MM.1S (cell line): ENCODE results near the gene NOS1.

Source experiments
- DNase-seq: peaks from one replicate; pipeline ENCODE4 v3.0.0-alpha.2; 2015
- H2AFZ ChIP-seq: fragments of 300-600 bp; sonication (generic); 2 replicates; pipeline ENCODE4 v1.6.0; 2016; ENCODE audit warnings: antibody characterized with exemption, low read length
- H3F3A ChIP-seq: fragments of 300-600 bp; sonication (generic); 2 replicates; pipeline ENCODE4 v1.6.1; 2016; ENCODE audit warnings: mild to moderate bottlenecking, antibody characterized with exemption, low read length, moderate library complexity, mixed read lengths; ENCODE audit not compliant: insufficient read depth
- H3K27ac ChIP-seq: fragments of 300-600 bp; sonication (generic); 2 replicates; pipeline ENCODE4 v1.5.1; 2016; ENCODE audit warnings: mild to moderate bottlenecking, low read length
- H3K27me3 ChIP-seq: fragments of 300-600 bp; sonication (generic); replicated peaks from 2 replicates; pipeline ENCODE4 v1.6.0; 2016; ENCODE audit warnings: low read length; ENCODE audit not compliant: insufficient read depth
- H3K36me3 ChIP-seq: fragments of 300-600 bp; sonication (generic); replicated peaks from 2 replicates; pipeline ENCODE4 v1.6.1; 2016; ENCODE audit warnings: mild to moderate bottlenecking, low read length, mixed read lengths; ENCODE audit not compliant: insufficient read depth
- H3K4me1 ChIP-seq: fragments of 300-600 bp; sonication (generic); 2 replicates; pipeline ENCODE4 v1.6.1; 2016; ENCODE audit warnings: low read length, mixed read lengths
- H3K4me2 ChIP-seq: fragments of 300-600 bp; sonication (generic); 2 replicates; pipeline ENCODE4 v1.6.0; 2016; ENCODE audit warnings: low read depth, low read length
- H3K4me3 ChIP-seq: fragments of 300-600 bp; sonication (generic); 2 replicates; pipeline ENCODE4 v1.5.1; 2016; ENCODE audit warnings: low read length, mixed read lengths
- H3K79me2 ChIP-seq: fragments of 300-600 bp; sonication (generic); 2 replicates; pipeline ENCODE4 v1.6.1; 2016; ENCODE audit warnings: mixed run types, low read length, mixed read lengths
- H3K9ac ChIP-seq: fragments of 300-600 bp; sonication (generic); 2 replicates; pipeline ENCODE4 v1.6.1; 2016; ENCODE audit warnings: low read length, mixed read lengths
- H3K9me2 ChIP-seq: fragments of 300-600 bp; sonication (generic); replicated peaks from 2 replicates; pipeline ENCODE4 v1.6.1; 2016; ENCODE audit warnings: mild to moderate bottlenecking, low read length, mixed read lengths; ENCODE audit not compliant: insufficient read depth
- H3K9me3 ChIP-seq: fragments of 300-600 bp; sonication (generic); replicated peaks from 2 replicates; pipeline ENCODE4 v1.6.1; 2016; ENCODE audit warnings: mild to moderate bottlenecking, low read length, mixed read lengths; ENCODE audit not compliant: insufficient read depth
- H4K20me1 ChIP-seq: fragments of 300-600 bp; sonication (generic); 2 replicates; pipeline ENCODE4 v1.6.1; 2016; ENCODE audit warnings: mild to moderate bottlenecking, low read length, moderate library complexity, mixed read lengths; ENCODE audit not compliant: insufficient read depth
- EZH2 ChIP-seq: fragments of 300-600 bp; sonication (generic); optimal IDR thresholded peaks from 2 replicates; pipeline ENCODE3; 2017; ENCODE audit warnings: low read depth, mild to moderate bottlenecking, antibody characterized with exemption, low read length, mixed read lengths
- EZH2phosphoT487 ChIP-seq: fragments of 300-600 bp; sonication (generic); IDR thresholded peaks from 2 replicates; pipeline ENCODE4 v1.6.1; 2018; ENCODE audit warnings: antibody characterized with exemption, low read length
- TF ChIP-seq, protein P1 (sequence below): fragments of 300-600 bp; sonication (generic); IDR thresholded peaks from 2 replicates; pipeline ENCODE4 v1.5.1; 2016; ENCODE audit warnings: antibody characterized with exemption, low read length, mixed read lengths

Gene NOS1

DNA sequence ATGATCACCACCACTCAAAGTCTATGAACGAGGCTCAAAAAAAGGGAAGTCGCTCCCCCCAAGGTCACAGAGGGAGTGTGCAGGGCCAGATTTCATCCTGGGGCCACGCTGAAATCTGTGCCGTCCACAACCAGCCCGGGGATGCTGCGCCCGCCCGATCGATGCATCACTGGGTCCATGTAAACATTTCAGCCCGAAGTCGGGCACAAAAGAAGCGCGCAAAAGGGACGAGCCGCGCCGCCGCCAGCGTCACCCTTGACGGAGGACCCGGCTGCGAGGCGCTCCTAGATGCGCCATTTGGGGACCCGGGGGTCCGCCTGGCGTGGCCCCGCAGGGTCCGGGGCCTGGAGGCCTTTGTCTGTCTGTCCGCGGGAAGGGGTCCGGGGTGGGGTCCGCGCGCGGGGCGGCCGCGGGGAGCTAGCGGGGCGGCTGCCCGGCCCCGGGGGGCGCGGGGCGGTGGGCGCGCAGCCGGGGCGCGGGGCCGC lies 171.7 kb downstream of the NOS1 start:
- Histone ChIP-seq H3K9me2 (no peaks in the 10 kb centered on the region), H3K9ac (peak overlapping the region; percentile 65), H3K36me3 (no peaks in the 10 kb centered on the region; the same call in 1 of the 2 replicates), H3K27ac (no peak overlapping the region), H3F3A (no peaks in the 10 kb centered on the region), H3K9me3 (no peaks in the 10 kb centered on the region), H3K4me1 (peaks cover 7% of the 10 kb centered on the region; the same call in 1 of the 2 replicates), H3K79me2 (peaks cover 25% of the 10 kb centered on the region), H3K4me3 (peak overlapping the region; percentile 74), H4K20me1 (no peaks in the 10 kb centered on the region), H3K27me3 (no peaks in the 10 kb centered on the region), H3K4me2 (peak overlapping the region; percentile 76; the same call in 1 of the 2 replicates), H2AFZ (no peak overlapping the region)
- DNase-seq, result no peak
- TF ChIP-seq, protein P1, sequence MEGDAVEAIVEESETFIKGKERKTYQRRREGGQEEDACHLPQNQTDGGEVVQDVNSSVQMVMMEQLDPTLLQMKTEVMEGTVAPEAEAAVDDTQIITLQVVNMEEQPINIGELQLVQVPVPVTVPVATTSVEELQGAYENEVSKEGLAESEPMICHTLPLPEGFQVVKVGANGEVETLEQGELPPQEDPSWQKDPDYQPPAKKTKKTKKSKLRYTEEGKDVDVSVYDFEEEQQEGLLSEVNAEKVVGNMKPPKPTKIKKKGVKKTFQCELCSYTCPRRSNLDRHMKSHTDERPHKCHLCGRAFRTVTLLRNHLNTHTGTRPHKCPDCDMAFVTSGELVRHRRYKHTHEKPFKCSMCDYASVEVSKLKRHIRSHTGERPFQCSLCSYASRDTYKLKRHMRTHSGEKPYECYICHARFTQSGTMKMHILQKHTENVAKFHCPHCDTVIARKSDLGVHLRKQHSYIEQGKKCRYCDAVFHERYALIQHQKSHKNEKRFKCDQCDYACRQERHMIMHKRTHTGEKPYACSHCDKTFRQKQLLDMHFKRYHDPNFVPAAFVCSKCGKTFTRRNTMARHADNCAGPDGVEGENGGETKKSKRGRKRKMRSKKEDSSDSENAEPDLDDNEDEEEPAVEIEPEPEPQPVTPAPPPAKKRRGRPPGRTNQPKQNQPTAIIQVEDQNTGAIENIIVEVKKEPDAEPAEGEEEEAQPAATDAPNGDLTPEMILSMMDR, result no peak
- no peak for TF ChIP-seq EZH2
- TF ChIP-seq EZH2phosphoT487, result no peak

DNA sequence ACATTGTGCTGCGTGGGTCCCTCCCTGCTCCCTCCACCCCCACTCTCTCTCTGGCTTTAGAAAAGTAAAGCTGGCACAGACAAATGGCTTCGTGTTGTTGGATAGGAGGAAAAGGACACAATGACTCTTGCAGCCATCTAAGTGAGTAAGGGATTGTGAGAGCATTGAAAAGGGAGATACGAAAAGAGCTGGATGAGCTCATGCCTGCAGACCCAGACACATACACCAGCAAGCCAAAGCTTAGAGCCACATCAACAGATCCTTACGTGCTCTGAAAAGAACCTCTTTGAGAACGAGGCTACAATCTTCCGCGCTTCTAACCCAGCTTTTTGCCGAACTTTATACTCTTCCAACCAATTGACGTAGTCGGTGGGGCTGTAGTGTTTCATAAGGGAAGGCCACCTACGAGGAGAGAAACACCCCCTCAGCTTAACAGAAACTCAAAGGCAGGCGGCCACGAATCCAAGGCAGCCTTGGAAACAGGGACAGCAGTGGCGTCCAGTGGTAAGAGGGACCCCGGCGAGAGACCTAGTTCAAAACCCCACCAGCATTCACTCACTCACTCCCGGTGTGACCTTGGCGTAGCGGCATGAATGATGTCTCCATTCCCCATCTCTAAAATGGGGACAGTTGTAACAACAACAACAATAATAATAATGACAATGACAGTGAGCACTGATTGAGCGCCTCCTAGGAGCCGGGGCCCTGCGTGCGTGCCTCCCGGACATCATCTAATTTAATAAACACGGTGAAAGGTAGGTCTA lies 172.3 kb downstream of the NOS1 start:
- H3K9me2 ChIP-seq, result no peaks in the 10 kb centered on the region
- H3K9ac ChIP-seq, result peak overlapping the region; percentile 65
- H3K27me3 ChIP-seq, result no peaks in the 10 kb centered on the region
- DNase-seq, result no peak
- H3K79me2 ChIP-seq, result peaks cover 25% of the 10 kb centered on the region
- TF ChIP-seq EZH2 (no peak), EZH2phosphoT487 (no peak)
- TF ChIP-seq, protein P1, result no peak; the same call in 1 of the 2 replicates
- peak overlapping the region; percentile 76; the same call in 1 of the 2 replicates for H3K4me2 ChIP-seq
- H3K4me1 ChIP-seq, result peaks cover 7% of the 10 kb centered on the region; the same call in 1 of the 2 replicates
- H3K9me3 ChIP-seq, result no peaks in the 10 kb centered on the region
- no peaks in the 10 kb centered on the region for H4K20me1 ChIP-seq
- no peaks in the 10 kb centered on the region for H3F3A ChIP-seq
- H3K36me3 ChIP-seq, result no peaks in the 10 kb centered on the region; the same call in 1 of the 2 replicates
- H3K27ac ChIP-seq, result no peak overlapping the region
- peak overlapping the region; percentile 74 for H3K4me3 ChIP-seq
- no peak overlapping the region for H2AFZ ChIP-seq

DNA sequence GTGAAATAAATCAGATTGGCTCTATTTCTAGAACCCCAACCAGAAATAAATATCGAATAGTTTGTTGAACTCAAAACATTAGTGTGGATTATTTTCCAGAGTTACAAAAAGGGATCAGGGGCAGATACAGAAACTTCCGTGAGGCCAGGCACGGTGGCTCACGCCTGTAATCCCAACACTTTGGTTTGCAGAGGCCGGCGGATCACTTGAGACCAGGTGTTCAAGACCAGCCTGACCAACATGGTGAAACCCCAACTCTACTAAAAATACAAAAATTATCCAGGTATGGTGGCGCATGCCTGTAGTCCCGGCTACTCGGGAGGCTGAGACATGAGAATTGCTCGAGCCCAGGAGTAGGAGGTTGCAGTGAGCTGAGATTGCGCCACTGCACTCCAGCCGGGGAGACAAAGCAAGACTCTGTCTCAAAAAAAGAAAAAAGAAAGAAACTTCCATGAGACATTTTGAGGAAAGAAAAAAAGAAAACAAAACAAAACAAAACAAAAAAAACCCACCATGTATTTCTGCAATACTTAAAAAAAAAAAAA lies 173.2 kb downstream of the NOS1 start:
- no peaks in the 10 kb centered on the region for H4K20me1 ChIP-seq
- peaks cover 25% of the 10 kb centered on the region for H3K79me2 ChIP-seq
- H3K36me3 ChIP-seq, result no peaks in the 10 kb centered on the region; the same call in 1 of the 2 replicates
- no peak overlapping the region for H3K4me2 ChIP-seq
- no peak overlapping the region for H3K27ac ChIP-seq
- H3K27me3 ChIP-seq, result no peaks in the 10 kb centered on the region
- TF ChIP-seq, protein P1, result no peak
- no peaks in the 10 kb centered on the region for H3F3A ChIP-seq
- H3K4me1 ChIP-seq, result peaks cover 7% of the 10 kb centered on the region; the same call in 1 of the 2 replicates
- DNase-seq, result no peak
- no peaks in the 10 kb centered on the region for H3K9me2 ChIP-seq
- H3K9me3 ChIP-seq, result no peaks in the 10 kb centered on the region
- H2AFZ ChIP-seq, result no peak overlapping the region
- no peak overlapping the region for H3K4me3 ChIP-seq
- H3K9ac ChIP-seq, result no peak overlapping the region
